Tibial artery (tissue), 4 donors: ENCODE results near the gene TMPRSS3.

Source experiments
- DNase-seq, 2 donors: peaks; one replicate each; pipeline ENCODE4 v3.0.0-alpha.2; 2019
- H3K27ac ChIP-seq, 2 donors: fragments of 200-600 bp; sonication (generic) in 1 of 2; 1 replicate in 1 of 2; 2 replicates in 1 of 2; pipeline ENCODE4 v1.5.1; 2018 to 2019; ENCODE audit warnings: mild to moderate bottlenecking in 1 of 2
- H3K27me3 ChIP-seq, 2 donors: fragments of 200-600 bp; sonication (generic) in 1 of 2; one replicate each; pipeline versions ENCODE4 v1.5.1 to v1.6.0; 2016 to 2019
- H3K36me3 ChIP-seq, 3 donors: fragments of 200-600 bp; sonication (generic) in 2 of 3; one replicate each; pipeline ENCODE4 v1.5.1; 2016 to 2019; ENCODE audit warnings: mild to moderate bottlenecking in 2 of 3
- H3K4me1 ChIP-seq, 4 donors: fragments of 200-600 bp; sonication (generic) in 2 of 4; 1 replicate in 3 of 4; 2 replicates in 1 of 4; pipeline ENCODE4 v1.5.1; 2016 to 2019
- H3K4me3 ChIP-seq, 2 donors: fragments of 200-600 bp; sonication (generic) in 1 of 2; 1 replicate in 1 of 2; 2 replicates in 1 of 2; pipeline ENCODE4 v1.5.1; 2018 to 2019; ENCODE audit warnings: mild to moderate bottlenecking in 2 of 2
- H3K9me3 ChIP-seq, 3 donors: fragments of 200-600 bp; sonication (generic) in 1 of 3; one replicate each; pipeline ENCODE4 v1.5.1; 2016 to 2019
- CTCF ChIP-seq, 2 experiments: fragments of 200-600 bp in 1 of 2; fragments of 450-650 bp in 1 of 2; IDR thresholded peaks; one replicate each; pipeline ENCODE4 v1.5.1; 2017 to 2019; ENCODE audit warnings: antibody characterized with exemption in 2 of 2, mild to moderate bottlenecking in 1 of 2, moderate library complexity in 1 of 2
- intact Hi-C: fragments of 100-400 bp; cut with DNase I; formaldehyde crosslinking; loops from one replicate; pipeline ENCODE4 v1.15.0; 2023; ENCODE audit warnings: low total_unique reads

TMPRSS3 gene

GRCh38 chr21:42375506-42375905 lies 20.3 kb downstream of the TMPRSS3 start:
- H3K27ac ChIP-seq: no peak overlapping the region
- intact Hi-C loops: no loop called here
- no peak for DNase-seq
- no peak for TF ChIP-seq CTCF (IDR thresholded peaks at IDR 0.05)
- H3K36me3 ChIP-seq: no peaks in the 10 kb centered on the region
- H3K4me3 ChIP-seq: no peak overlapping the region
- no peaks in the 10 kb centered on the region for H3K9me3 ChIP-seq
- peaks cover 0 to 49% of the 10 kb centered on the region in 2 donors for H3K27me3 ChIP-seq
- H3K4me1 ChIP-seq: no peaks in the 10 kb centered on the region

- no peak overlapping the region for H3K27ac ChIP-seq
- intact Hi-C loops: no loop called here
- H3K36me3 ChIP-seq: no peaks in the 10 kb centered on the region
- no peak for TF ChIP-seq CTCF (IDR thresholded peaks at IDR 0.05)
- H3K4me3 ChIP-seq: no peak overlapping the region
- DNase-seq: no peak
- no peaks in the 10 kb centered on the region for H3K9me3 ChIP-seq
- peaks cover 0 to 54% of the 10 kb centered on the region in 2 donors for H3K27me3 ChIP-seq
- H3K4me1 ChIP-seq: no peaks in the 10 kb centered on the region
Observed at GRCh38 chr21:42374864-42375499, 20.9 kb downstream of the TMPRSS3 start.

GRCh38 chr21:42374457-42374856 lies 21.4 kb downstream of the TMPRSS3 start:
- DNase-seq: no peak
- TF ChIP-seq CTCF (IDR thresholded peaks at IDR 0.05): no peak
- intact Hi-C loops: no loop called here
- H3K27ac ChIP-seq: no peak overlapping the region
- H3K4me1 ChIP-seq: no peaks in the 10 kb centered on the region
- no peaks in the 10 kb centered on the region for H3K36me3 ChIP-seq
- no peaks in the 10 kb centered on the region for H3K9me3 ChIP-seq
- peaks cover 0 to 59% of the 10 kb centered on the region in 2 donors for H3K27me3 ChIP-seq
- no peak overlapping the region for H3K4me3 ChIP-seq

GRCh38 chr21:42373908-42374455 lies 21.9 kb downstream of the TMPRSS3 start:
- peaks cover 0 to 59% of the 10 kb centered on the region in 2 donors for H3K27me3 ChIP-seq
- H3K9me3 ChIP-seq: no peaks in the 10 kb centered on the region
- DNase-seq: no peak
- H3K4me3 ChIP-seq: no peak overlapping the region
- no peak for TF ChIP-seq CTCF (IDR thresholded peaks at IDR 0.05)
- H3K27ac ChIP-seq: no peak overlapping the region
- intact Hi-C loops: no loop called here
- no peaks in the 10 kb centered on the region for H3K36me3 ChIP-seq
- no peaks in the 10 kb centered on the region for H3K4me1 ChIP-seq

- Histone ChIP-seq H3K36me3 (no peaks in the 10 kb centered on the region), H3K9me3 (no peaks in the 10 kb centered on the region), H3K27ac (no peak overlapping the region), H3K27me3 (peaks cover 0 to 57% of the 10 kb centered on the region in 2 donors), H3K4me3 (no peak overlapping the region), H3K4me1 (no peaks in the 10 kb centered on the region)
- intact Hi-C loops: no loop called here
- TF ChIP-seq CTCF (IDR thresholded peaks at IDR 0.05): no peak
- no peak for DNase-seq
Observed at GRCh38 chr21:42373196-42373907, 22.5 kb downstream of the TMPRSS3 start.
